K562 (cell line): Measurements from ENCODE around the gene COP1. TPM values are rescaled to one million over a fixed set of nuclear protein-coding genes. Genes with fewer than 3 reads are reported as not detected.

Experiments
- AFF4 ChIP-seq: sonication (generic); formaldehyde crosslinking; IDR thresholded peaks from 2 replicates; pipeline ENCODE4 v1.8.0; 2023; ENCODE audit warnings: mild to moderate bottlenecking, missing genetic modification reagents
- GTF3C2 ChIP-seq: IDR thresholded peaks from 3 replicates; pipeline ENCODE4 v1.6.1; 2011; ENCODE audit warnings: borderline replicate concordance, mild to moderate bottlenecking, moderate library complexity; ENCODE audit not compliant: insufficient read length; ENCODE audit errors: extremely low read depth
- MLX ChIP-seq, 2 experiments: fragments of 450-650 bp in 1 of 2; sonication (generic) in 1 of 2; formaldehyde crosslinking; conservative IDR thresholded peaks; 2 replicates each; pipeline versions ENCODE4 v1.4.0 to v1.8.1; 2020 to 2022; ENCODE audit warnings: mild to moderate bottlenecking in 1 of 2, missing genetic modification reagents in 1 of 2
- USF1 ChIP-seq: sonication (generic); formaldehyde crosslinking; IDR thresholded peaks from 2 replicates; pipeline ENCODE4 v1.9.0; 2022; ENCODE audit warnings: mild to moderate bottlenecking, missing genetic modification reagents
- ZBED1 ChIP-seq: IDR thresholded peaks from 2 replicates; pipeline ENCODE4 v1.6.1; 2014
- polyA plus RNA-seq, 8 experiments: library from polyadenylated mRNA; depleted of rRNA in 4 of 8; stranded (reverse) in 5 of 8; unstranded in 3 of 8; fragments of >200 nt; fragmentation: Nextera tagmentation in 2 of 8; fragmentation: Illumina TruSeq in 1 of 8; extraction: Ambion mirVana in 2 of 8; extraction: Trizol in 1 of 8; gene quantifications; 2 replicates each; pipeline versions ENCODE4 v1.2.1 to v1.2.3, GENCODE V29; 2011 to 2014; ENCODE audit warnings: inconsistent platforms in 1 of 8, missing spikeins in 1 of 8
- total RNA-seq, 7 experiments: library from RNA; depleted of rRNA in 6 of 7; stranded (reverse); fragments of >200 nt in 6 of 7; fragmentation: Illumina TruSeq in 2 of 7; extraction: Trizol in 2 of 7; gene quantifications; 2 replicates each; pipeline versions ENCODE4 v1.2.1 to v1.2.3, GENCODE V29; 2011 to 2021; ENCODE audit warnings: low replicate concordance in 1 of 7
- TF ChIP-seq, protein P1 (sequence below): fragments of 450-650 bp; IDR thresholded peaks from 2 replicates; pipeline ENCODE4 v1.6.1; 2016; ENCODE audit warnings: mild to moderate bottlenecking, moderate library complexity

The COP1 gene
- total and polyA plus RNA-seq, 9 of the 15 experiments (the other 6 are each of a cell fraction or from before 2014, with no cell fraction given): 25.8 to 77.7 (median 58.6) TPM

- TF ChIP-seq, protein P1, sequence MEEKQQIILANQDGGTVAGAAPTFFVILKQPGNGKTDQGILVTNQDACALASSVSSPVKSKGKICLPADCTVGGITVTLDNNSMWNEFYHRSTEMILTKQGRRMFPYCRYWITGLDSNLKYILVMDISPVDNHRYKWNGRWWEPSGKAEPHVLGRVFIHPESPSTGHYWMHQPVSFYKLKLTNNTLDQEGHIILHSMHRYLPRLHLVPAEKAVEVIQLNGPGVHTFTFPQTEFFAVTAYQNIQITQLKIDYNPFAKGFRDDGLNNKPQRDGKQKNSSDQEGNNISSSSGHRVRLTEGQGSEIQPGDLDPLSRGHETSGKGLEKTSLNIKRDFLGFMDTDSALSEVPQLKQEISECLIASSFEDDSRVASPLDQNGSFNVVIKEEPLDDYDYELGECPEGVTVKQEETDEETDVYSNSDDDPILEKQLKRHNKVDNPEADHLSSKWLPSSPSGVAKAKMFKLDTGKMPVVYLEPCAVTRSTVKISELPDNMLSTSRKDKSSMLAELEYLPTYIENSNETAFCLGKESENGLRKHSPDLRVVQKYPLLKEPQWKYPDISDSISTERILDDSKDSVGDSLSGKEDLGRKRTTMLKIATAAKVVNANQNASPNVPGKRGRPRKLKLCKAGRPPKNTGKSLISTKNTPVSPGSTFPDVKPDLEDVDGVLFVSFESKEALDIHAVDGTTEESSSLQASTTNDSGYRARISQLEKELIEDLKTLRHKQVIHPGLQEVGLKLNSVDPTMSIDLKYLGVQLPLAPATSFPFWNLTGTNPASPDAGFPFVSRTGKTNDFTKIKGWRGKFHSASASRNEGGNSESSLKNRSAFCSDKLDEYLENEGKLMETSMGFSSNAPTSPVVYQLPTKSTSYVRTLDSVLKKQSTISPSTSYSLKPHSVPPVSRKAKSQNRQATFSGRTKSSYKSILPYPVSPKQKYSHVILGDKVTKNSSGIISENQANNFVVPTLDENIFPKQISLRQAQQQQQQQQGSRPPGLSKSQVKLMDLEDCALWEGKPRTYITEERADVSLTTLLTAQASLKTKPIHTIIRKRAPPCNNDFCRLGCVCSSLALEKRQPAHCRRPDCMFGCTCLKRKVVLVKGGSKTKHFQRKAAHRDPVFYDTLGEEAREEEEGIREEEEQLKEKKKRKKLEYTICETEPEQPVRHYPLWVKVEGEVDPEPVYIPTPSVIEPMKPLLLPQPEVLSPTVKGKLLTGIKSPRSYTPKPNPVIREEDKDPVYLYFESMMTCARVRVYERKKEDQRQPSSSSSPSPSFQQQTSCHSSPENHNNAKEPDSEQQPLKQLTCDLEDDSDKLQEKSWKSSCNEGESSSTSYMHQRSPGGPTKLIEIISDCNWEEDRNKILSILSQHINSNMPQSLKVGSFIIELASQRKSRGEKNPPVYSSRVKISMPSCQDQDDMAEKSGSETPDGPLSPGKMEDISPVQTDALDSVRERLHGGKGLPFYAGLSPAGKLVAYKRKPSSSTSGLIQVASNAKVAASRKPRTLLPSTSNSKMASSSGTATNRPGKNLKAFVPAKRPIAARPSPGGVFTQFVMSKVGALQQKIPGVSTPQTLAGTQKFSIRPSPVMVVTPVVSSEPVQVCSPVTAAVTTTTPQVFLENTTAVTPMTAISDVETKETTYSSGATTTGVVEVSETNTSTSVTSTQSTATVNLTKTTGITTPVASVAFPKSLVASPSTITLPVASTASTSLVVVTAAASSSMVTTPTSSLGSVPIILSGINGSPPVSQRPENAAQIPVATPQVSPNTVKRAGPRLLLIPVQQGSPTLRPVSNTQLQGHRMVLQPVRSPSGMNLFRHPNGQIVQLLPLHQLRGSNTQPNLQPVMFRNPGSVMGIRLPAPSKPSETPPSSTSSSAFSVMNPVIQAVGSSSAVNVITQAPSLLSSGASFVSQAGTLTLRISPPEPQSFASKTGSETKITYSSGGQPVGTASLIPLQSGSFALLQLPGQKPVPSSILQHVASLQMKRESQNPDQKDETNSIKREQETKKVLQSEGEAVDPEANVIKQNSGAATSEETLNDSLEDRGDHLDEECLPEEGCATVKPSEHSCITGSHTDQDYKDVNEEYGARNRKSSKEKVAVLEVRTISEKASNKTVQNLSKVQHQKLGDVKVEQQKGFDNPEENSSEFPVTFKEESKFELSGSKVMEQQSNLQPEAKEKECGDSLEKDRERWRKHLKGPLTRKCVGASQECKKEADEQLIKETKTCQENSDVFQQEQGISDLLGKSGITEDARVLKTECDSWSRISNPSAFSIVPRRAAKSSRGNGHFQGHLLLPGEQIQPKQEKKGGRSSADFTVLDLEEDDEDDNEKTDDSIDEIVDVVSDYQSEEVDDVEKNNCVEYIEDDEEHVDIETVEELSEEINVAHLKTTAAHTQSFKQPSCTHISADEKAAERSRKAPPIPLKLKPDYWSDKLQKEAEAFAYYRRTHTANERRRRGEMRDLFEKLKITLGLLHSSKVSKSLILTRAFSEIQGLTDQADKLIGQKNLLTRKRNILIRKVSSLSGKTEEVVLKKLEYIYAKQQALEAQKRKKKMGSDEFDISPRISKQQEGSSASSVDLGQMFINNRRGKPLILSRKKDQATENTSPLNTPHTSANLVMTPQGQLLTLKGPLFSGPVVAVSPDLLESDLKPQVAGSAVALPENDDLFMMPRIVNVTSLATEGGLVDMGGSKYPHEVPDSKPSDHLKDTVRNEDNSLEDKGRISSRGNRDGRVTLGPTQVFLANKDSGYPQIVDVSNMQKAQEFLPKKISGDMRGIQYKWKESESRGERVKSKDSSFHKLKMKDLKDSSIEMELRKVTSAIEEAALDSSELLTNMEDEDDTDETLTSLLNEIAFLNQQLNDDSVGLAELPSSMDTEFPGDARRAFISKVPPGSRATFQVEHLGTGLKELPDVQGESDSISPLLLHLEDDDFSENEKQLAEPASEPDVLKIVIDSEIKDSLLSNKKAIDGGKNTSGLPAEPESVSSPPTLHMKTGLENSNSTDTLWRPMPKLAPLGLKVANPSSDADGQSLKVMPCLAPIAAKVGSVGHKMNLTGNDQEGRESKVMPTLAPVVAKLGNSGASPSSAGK: no peak
- no peak for TF ChIP-seq AFF4 (CRISPR knock-in tag)
- no peak for TF ChIP-seq USF1 (CRISPR knock-in tag)
- no peak for TF ChIP-seq GTF3C2
- TF ChIP-seq MLX (CRISPR knock-in tag; conservative IDR thresholded peaks at IDR 0.05): no peak
- no peak for TF ChIP-seq ZBED1
Measured at GRCh38 chr1:175922254-175922881, 284.7 kb downstream of the COP1 start (continued).
